HG03432 (cell line): ENCODE results near the gene GPR17.

ENCODE experiments used
- ATAC-seq: cut with Tn5 transposase; IDR thresholded peaks from one replicate; pipeline ENCODE4 v1.9.1; 2021; ENCODE audit warnings: mild to moderate bottlenecking, moderate library complexity; ENCODE audit not compliant: unreplicated experiment

GPR17 gene

GRCh38 chr2:127652786-127653357, 6.9 kb downstream of the GPR17 start:
- ATAC-seq: no peak

GRCh38 chr2:127653421-127654083, 7.6 kb downstream of the GPR17 start:
- ATAC-seq: no peak

- no peak for ATAC-seq
Measured at GRCh38 chr2:127654084-127654837, 8.3 kb downstream of the GPR17 start.

- ATAC-seq: no peak
Measured at GRCh38 chr2:127654838-127655175, 8.9 kb downstream of the GPR17 start.

GRCh38 chr2:127655209-127656073, 9.5 kb downstream of the GPR17 start:
- ATAC-seq: no peak

- ATAC-seq: no peak
Measured at GRCh38 chr2:127656569-127657231, 10.7 kb downstream of the GPR17 start.

GRCh38 chr2:127657232-127657595, 11.3 kb downstream of the GPR17 start:
- no peak for ATAC-seq

GRCh38 chr2:127658146-127658545, 12.2 kb downstream of the GPR17 start:
- no peak for ATAC-seq

- ATAC-seq: no peak
Measured at GRCh38 chr2:127658641-127659407, 12.9 kb downstream of the GPR17 start.

- ATAC-seq: no peak
Measured at GRCh38 chr2:127659408-127660290, 13.7 kb downstream of the GPR17 start.

GRCh38 chr2:127660291-127660578, 14.3 kb downstream of the GPR17 start:
- no peak for ATAC-seq

- ATAC-seq: no peak
Measured at GRCh38 chr2:127661072-127661649, 15.2 kb downstream of the GPR17 start.

- no peak for ATAC-seq
Measured at GRCh38 chr2:127661949-127662510, 16.1 kb downstream of the GPR17 start.

- ATAC-seq: no peak
Measured at GRCh38 chr2:127662937-127663565, 17.1 kb downstream of the GPR17 start.

- ATAC-seq: no peak
Measured at GRCh38 chr2:127663566-127664064, 17.7 kb downstream of the GPR17 start.

GRCh38 chr2:127664065-127664894, 18.3 kb downstream of the GPR17 start:
- no peak for ATAC-seq

GRCh38 chr2:127664895-127665225, 18.9 kb downstream of the GPR17 start:
- ATAC-seq: no peak
